HCT116 (cell line): Measurements from ENCODE around the gene LIN28A. TPM values are rescaled to one million over a fixed set of nuclear protein-coding genes. Genes with fewer than 3 reads are reported as not detected.

ENCODE experiments used
- ATAC-seq: fragments of 200-7000 bp; cut with Tn5 transposase; 2 replicates; pipeline ENCODE4 v1.9.1; 2020; ENCODE audit warnings: mild to moderate bottlenecking, moderate library complexity
- BruUV-seq: library from RNA; stranded (reverse); fragments of 400-500 nt; replicated peaks from 2 replicates; lab custom pipeline; 2021; lab: Mats Ljungman, UMichigan
- CTCF ChIA-PET: fragments of 300-600 bp; sonication (Branson Sonifier 250); formaldehyde crosslinking; loops from one replicate; lab custom pipeline; 2021; ENCODE audit warnings: antibody characterized with exemption; lab: Charles Lee
- POLR2A ChIA-PET: fragments of 300-600, 350-600 bp; sonication (Branson Sonifier 250); formaldehyde crosslinking; loops from one replicate; lab custom pipeline; 2021; ENCODE audit warnings: antibody characterized with exemption; lab: Charles Lee
- RAD21 ChIA-PET, 2 experiments: fragments of 300-600 bp; sonication (Branson Sonifier 250); formaldehyde crosslinking; loops; one replicate each; lab custom pipeline; 2023; ENCODE audit warnings: low total read pairs in 2 of 2; ENCODE audit not compliant: uncharacterized antibody in 2 of 2, unreplicated experiment in 2 of 2, low non-redundant PET in 1 of 2; lab: Charles Lee
- DNase-seq: peaks from one replicate; pipeline ENCODE4 v3.0.0-alpha.2; 2010; ENCODE audit warnings: low read depth, low spot score
- H2AFZ ChIP-seq: fragments of 200-600 bp; shearing (Covaris generic), sonication (generic); 2 replicates; pipeline ENCODE4 v1.6.1; 2017; ENCODE audit warnings: low read depth, mixed run types, mixed read lengths, antibody characterized with exemption, low read length; ENCODE audit not compliant: poor library complexity, severe bottlenecking
- H3K27ac ChIP-seq: 2 replicates; pipeline ENCODE4 v1.5.1; 2012; ENCODE audit warnings: low read depth, low read length
- H3K27me3 ChIP-seq: fragments of 200-600 bp; sonication (generic); 2 replicates; pipeline ENCODE4 v1.6.1; 2016; ENCODE audit warnings: mixed run types, low read length, mixed read lengths; ENCODE audit not compliant: insufficient read depth
- H3K36me3 ChIP-seq, 2 experiments: fragments of 200-500 bp in 1 of 2; fragments of 200-600 bp in 1 of 2; sonication (Bioruptor generic) in 1 of 2; sonication (generic) in 1 of 2; 2 replicates each; pipeline versions ENCODE4 v1.5.1 to v1.6.1; 2014 to 2016; ENCODE audit warnings: low read length in 2 of 2, inconsistent platforms in 1 of 2, mixed read lengths in 1 of 2, mixed run types in 1 of 2; ENCODE audit not compliant: insufficient read depth in 2 of 2, control insufficient read depth in 1 of 2
- H3K4me1 ChIP-seq, 2 experiments: fragments of 200-600 bp in 1 of 2; sonication (generic) in 1 of 2; 2 replicates each; pipeline versions ENCODE4 v1.5.1 to v1.6.1; 2012 to 2017; ENCODE audit warnings: low read length in 2 of 2, inconsistent platforms in 1 of 2, mild to moderate bottlenecking in 1 of 2, mixed read lengths in 1 of 2, mixed run types in 1 of 2, moderate library complexity in 1 of 2; ENCODE audit not compliant: insufficient read depth in 2 of 2, control insufficient read depth in 1 of 2
- H3K4me2 ChIP-seq: fragments of 200-600 bp; sonication (generic); 2 replicates; pipeline ENCODE4 v1.6.1; 2017; ENCODE audit warnings: mixed run types, low read length, mixed read lengths
- H3K4me3 ChIP-seq, 2 experiments: fragments of 200-600 bp in 1 of 2; sonication (generic) in 1 of 2; replicated peaks in 1 of 2; 2 replicates each; pipeline ENCODE4 v1.5.1; 2011 to 2016; ENCODE audit warnings: low read length in 2 of 2, control low read depth in 1 of 2, low read depth in 1 of 2, mild to moderate bottlenecking in 1 of 2, mixed read lengths in 1 of 2, mixed run types in 1 of 2
- H3K79me2 ChIP-seq: fragments of 200-600 bp; sonication (generic); 2 replicates; pipeline ENCODE4 v1.6.1; 2017; ENCODE audit warnings: mild to moderate bottlenecking, mixed run types, low read length, moderate library complexity, mixed read lengths; ENCODE audit not compliant: insufficient read depth
- H3K9ac ChIP-seq: fragments of 200-600 bp; sonication (generic); 2 replicates; pipeline ENCODE4 v1.6.1; 2016; ENCODE audit warnings: low read length, mixed read lengths
- H3K9me2 ChIP-seq: fragments of 200-600 bp; sonication (generic), shearing (Covaris generic); 2 replicates; pipeline ENCODE4 v1.6.1; 2017; ENCODE audit warnings: mixed run types, mild to moderate bottlenecking, moderate library complexity; ENCODE audit not compliant: insufficient read depth
- H3K9me3 ChIP-seq, 2 experiments: fragments of 200-500 bp in 1 of 2; fragments of 200-600 bp in 1 of 2; sonication (Bioruptor generic) in 1 of 2; sonication (generic) in 1 of 2; 2 replicates each; pipeline ENCODE4 v1.6.1; 2014 to 2017; ENCODE audit warnings: low read length in 2 of 2, mixed read lengths in 2 of 2, inconsistent platforms in 1 of 2, low read depth in 1 of 2, mild to moderate bottlenecking in 1 of 2, mixed run types in 1 of 2, moderate library complexity in 1 of 2; ENCODE audit not compliant: control insufficient read depth in 1 of 2, insufficient read depth in 1 of 2
- H4K20me1 ChIP-seq: fragments of 200-600 bp; sonication (generic), shearing (Covaris generic); 2 replicates; pipeline ENCODE4 v1.6.1; 2017; ENCODE audit warnings: mixed run types, mild to moderate bottlenecking, moderate library complexity; ENCODE audit not compliant: insufficient read depth
- CEBPB ChIP-seq: IDR thresholded peaks from 2 replicates; pipeline ENCODE4 v1.6.1; 2012; ENCODE audit warnings: low read depth
- EGR1 ChIP-seq: IDR thresholded peaks from 2 replicates; pipeline ENCODE4 v1.6.1; 2012; ENCODE audit warnings: low read depth
- ELF1 ChIP-seq: IDR thresholded peaks from 2 replicates; pipeline ENCODE4 v1.6.1; 2012; ENCODE audit warnings: low read depth, borderline replicate concordance
- EZH2phosphoT487 ChIP-seq: fragments of 200-600 bp; IDR thresholded peaks from 2 replicates; pipeline ENCODE4 v1.6.1; 2018; ENCODE audit warnings: antibody characterized with exemption, borderline replicate concordance
- FOSL1 ChIP-seq: IDR thresholded peaks from 2 replicates; pipeline ENCODE4 v1.6.1; 2012; ENCODE audit warnings: low read depth
- JUND ChIP-seq: IDR thresholded peaks from 2 replicates; pipeline ENCODE4 v1.6.1; 2012
- MAX ChIP-seq: IDR thresholded peaks from 2 replicates; pipeline ENCODE4 v1.6.1; 2012
- POLR2A ChIP-seq: IDR thresholded peaks from 2 replicates; pipeline ENCODE4 v1.7.0; 2011; ENCODE audit warnings: borderline replicate concordance; ENCODE audit not compliant: insufficient read depth, insufficient read length; ENCODE audit errors: extremely low read depth
- POLR2AphosphoS5 ChIP-seq: IDR thresholded peaks from 2 replicates; pipeline ENCODE4 v1.6.1; 2011; ENCODE audit warnings: mild to moderate bottlenecking, low read depth, low read length, moderate library complexity
- RAD21 ChIP-seq: IDR thresholded peaks from 2 replicates; pipeline ENCODE4 v1.6.1; 2012; ENCODE audit warnings: low read depth, mild to moderate bottlenecking
- SIN3A ChIP-seq: IDR thresholded peaks from 2 replicates; pipeline ENCODE4 v1.6.1; 2012; ENCODE audit warnings: low read depth
- SP1 ChIP-seq: IDR thresholded peaks from 2 replicates; pipeline ENCODE4 v1.6.1; 2012; ENCODE audit warnings: low read depth
- SRF ChIP-seq: IDR thresholded peaks from 2 replicates; pipeline ENCODE4 v1.6.1; 2012; ENCODE audit warnings: low read depth
- TCF7L2 ChIP-seq: IDR thresholded peaks from 2 replicates; pipeline ENCODE4 v1.7.0; 2011; ENCODE audit warnings: borderline replicate concordance, inconsistent platforms; ENCODE audit not compliant: insufficient read depth, insufficient read length; ENCODE audit errors: extremely low read depth
- ZBTB33 ChIP-seq: IDR thresholded peaks from 2 replicates; pipeline ENCODE4 v1.6.1; 2011; ENCODE audit warnings: mild to moderate bottlenecking, low read length, moderate library complexity; ENCODE audit not compliant: insufficient replicate concordance; ENCODE audit errors: extremely low read depth
- ZNF274 ChIP-seq: fragments of 200-500 bp; sonication (Bioruptor generic); IDR thresholded peaks from 2 replicates; pipeline ENCODE4 v1.6.1; 2014; ENCODE audit warnings: mild to moderate bottlenecking, low read depth, low read length, inconsistent platforms
- intact Hi-C: fragments of 100-400 bp; cut with micrococcal nuclease; formaldehyde crosslinking; loops from 2 replicates; pipeline ENCODE4 v1.10.0; 2022
- total RNA-seq: library from RNA; stranded (reverse); gene quantifications from one replicate; pipeline ENCODE4 v1.2.1, GENCODE V29; 2021; ENCODE audit not compliant: unreplicated experiment
- TF ChIP-seq, protein P1 (sequence below), 3 experiments: fragments of 200-600 bp in 1 of 3; sonication (generic) in 1 of 3; IDR thresholded peaks in 2 of 3; conservative IDR thresholded peaks in 1 of 3; 2 replicates each; pipeline ENCODE4 v1.5.1; 2012 to 2017; ENCODE audit warnings: low read depth in 2 of 3, low read length in 2 of 3, antibody characterized with exemption in 1 of 3, borderline replicate concordance in 1 of 3, control low read depth in 1 of 3, mild to moderate bottlenecking in 1 of 3, mixed read lengths in 1 of 3, mixed run types in 1 of 3, moderate library complexity in 1 of 3; ENCODE audit not compliant: insufficient read depth in 1 of 3
- TF ChIP-seq, protein P2 (sequence below): IDR thresholded peaks from 2 replicates; pipeline ENCODE4 v1.6.1; 2012
- TF ChIP-seq, protein P3 (sequence below): IDR thresholded peaks from 2 replicates; pipeline ENCODE4 v1.6.1; 2012; ENCODE audit warnings: low read depth

Gene LIN28A
- total RNA-seq, 1 experiment from 2014 or later = 1.4 TPM

DNA sequence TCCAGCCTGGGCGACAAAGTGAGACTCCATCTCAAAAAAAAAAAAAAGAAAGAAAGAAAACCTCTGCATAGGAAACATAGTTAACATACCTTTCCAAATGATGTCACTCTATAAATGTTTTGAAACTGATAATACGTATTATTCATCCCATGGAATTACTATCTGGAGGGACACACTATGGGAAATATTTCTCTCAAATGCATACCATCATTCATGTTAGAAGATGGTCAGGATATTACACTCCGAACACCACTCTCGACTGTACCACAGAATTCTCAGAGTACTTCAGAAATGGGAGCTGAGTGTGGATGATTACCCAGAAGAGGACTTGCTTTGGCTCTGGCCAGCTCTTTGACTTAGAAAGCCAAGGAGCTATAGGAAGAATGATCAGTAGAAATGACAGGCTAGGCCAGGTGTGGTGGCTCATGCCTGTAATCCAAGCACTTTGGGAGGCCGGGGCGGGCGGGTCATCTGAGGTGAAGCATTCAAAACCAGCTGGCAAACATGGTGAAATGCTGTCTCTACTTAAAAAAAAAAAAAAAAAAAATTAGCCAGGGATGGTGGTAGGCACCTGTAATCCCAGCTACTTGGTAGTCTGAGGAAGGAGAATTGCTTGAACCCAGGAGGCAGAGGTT lies 5.2 kb upstream of the LIN28A start:
- H3K27ac ChIP-seq = no peak overlapping the region
- no TSS peak for BruUV-seq
- no peaks in the 10 kb centered on the region for H4K20me1 ChIP-seq
- TF ChIP-seq CEBPB (no peak), EZH2phosphoT487 (no peak), EGR1 (no peak), JUND (no peak), ZNF274 (no peak), RAD21 (no peak), ZBTB33 (no peak), MAX (no peak), TCF7L2 (no peak), FOSL1 (no peak), POLR2A (no peak), SRF (no peak), SP1 (no peak), POLR2AphosphoS5 (no peak), ELF1 (no peak), SIN3A (no peak)
- TF ChIP-seq, protein P1, sequence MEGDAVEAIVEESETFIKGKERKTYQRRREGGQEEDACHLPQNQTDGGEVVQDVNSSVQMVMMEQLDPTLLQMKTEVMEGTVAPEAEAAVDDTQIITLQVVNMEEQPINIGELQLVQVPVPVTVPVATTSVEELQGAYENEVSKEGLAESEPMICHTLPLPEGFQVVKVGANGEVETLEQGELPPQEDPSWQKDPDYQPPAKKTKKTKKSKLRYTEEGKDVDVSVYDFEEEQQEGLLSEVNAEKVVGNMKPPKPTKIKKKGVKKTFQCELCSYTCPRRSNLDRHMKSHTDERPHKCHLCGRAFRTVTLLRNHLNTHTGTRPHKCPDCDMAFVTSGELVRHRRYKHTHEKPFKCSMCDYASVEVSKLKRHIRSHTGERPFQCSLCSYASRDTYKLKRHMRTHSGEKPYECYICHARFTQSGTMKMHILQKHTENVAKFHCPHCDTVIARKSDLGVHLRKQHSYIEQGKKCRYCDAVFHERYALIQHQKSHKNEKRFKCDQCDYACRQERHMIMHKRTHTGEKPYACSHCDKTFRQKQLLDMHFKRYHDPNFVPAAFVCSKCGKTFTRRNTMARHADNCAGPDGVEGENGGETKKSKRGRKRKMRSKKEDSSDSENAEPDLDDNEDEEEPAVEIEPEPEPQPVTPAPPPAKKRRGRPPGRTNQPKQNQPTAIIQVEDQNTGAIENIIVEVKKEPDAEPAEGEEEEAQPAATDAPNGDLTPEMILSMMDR (IDR thresholded peaks at IDR 0.05 in 2 of 3, conservative IDR thresholded peaks at IDR 0.05 in 1 of 3; ENCODE audit: borderline replicate concordance in 1 of 3, insufficient read depth in 1 of 3, low read depth in 2 of 3, low read length in 2 of 3) = no peak
- TF ChIP-seq, protein P2, sequence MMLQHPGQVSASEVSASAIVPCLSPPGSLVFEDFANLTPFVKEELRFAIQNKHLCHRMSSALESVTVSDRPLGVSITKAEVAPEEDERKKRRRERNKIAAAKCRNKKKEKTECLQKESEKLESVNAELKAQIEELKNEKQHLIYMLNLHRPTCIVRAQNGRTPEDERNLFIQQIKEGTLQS = no peak
- TF ChIP-seq, protein P3, sequence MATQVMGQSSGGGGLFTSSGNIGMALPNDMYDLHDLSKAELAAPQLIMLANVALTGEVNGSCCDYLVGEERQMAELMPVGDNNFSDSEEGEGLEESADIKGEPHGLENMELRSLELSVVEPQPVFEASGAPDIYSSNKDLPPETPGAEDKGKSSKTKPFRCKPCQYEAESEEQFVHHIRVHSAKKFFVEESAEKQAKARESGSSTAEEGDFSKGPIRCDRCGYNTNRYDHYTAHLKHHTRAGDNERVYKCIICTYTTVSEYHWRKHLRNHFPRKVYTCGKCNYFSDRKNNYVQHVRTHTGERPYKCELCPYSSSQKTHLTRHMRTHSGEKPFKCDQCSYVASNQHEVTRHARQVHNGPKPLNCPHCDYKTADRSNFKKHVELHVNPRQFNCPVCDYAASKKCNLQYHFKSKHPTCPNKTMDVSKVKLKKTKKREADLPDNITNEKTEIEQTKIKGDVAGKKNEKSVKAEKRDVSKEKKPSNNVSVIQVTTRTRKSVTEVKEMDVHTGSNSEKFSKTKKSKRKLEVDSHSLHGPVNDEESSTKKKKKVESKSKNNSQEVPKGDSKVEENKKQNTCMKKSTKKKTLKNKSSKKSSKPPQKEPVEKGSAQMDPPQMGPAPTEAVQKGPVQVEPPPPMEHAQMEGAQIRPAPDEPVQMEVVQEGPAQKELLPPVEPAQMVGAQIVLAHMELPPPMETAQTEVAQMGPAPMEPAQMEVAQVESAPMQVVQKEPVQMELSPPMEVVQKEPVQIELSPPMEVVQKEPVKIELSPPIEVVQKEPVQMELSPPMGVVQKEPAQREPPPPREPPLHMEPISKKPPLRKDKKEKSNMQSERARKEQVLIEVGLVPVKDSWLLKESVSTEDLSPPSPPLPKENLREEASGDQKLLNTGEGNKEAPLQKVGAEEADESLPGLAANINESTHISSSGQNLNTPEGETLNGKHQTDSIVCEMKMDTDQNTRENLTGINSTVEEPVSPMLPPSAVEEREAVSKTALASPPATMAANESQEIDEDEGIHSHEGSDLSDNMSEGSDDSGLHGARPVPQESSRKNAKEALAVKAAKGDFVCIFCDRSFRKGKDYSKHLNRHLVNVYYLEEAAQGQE = no peak
- H3K36me3 ChIP-seq = no peaks in the 10 kb centered on the region
- RAD21 ChIA-PET = no interaction called here
- no peaks in the 10 kb centered on the region for H3K79me2 ChIP-seq
- H3K4me2 ChIP-seq = no peak overlapping the region
- H2AFZ ChIP-seq = no peak overlapping the region
- POLR2A ChIA-PET = no interaction called here
- intact Hi-C loops = no loop called here
- H3K9me3 ChIP-seq = no peaks in the 10 kb centered on the region
- H3K9me2 ChIP-seq = no peaks in the 10 kb centered on the region
- no peak for ATAC-seq
- no peak for DNase-seq
- CTCF ChIA-PET = interaction anchor here (0.7 to 1.3 kb wide), 3 partner anchors 12 to 121 kb away, joined by 3 to 8 read pairs (median 4); no protein-coding TSS in a partner anchor
- H3K27me3 ChIP-seq = no peaks in the 10 kb centered on the region; the same call in 1 of the 2 replicates
- H3K4me3 ChIP-seq = no peak overlapping the region
- peaks cover 0 to 18% of the 10 kb centered on the region in 2 experiments; a peak in 3 of 4 replicates for H3K4me1 ChIP-seq
- H3K9ac ChIP-seq = no peak overlapping the region
